HG03442 (cell line): Measurements from ENCODE around the gene CACNA1D.

ENCODE experiments used
- ATAC-seq: cut with Tn5 transposase; IDR thresholded peaks from one replicate; pipeline ENCODE4 v1.9.1; 2021; ENCODE audit warnings: mild to moderate bottlenecking, moderate library complexity; ENCODE audit not compliant: unreplicated experiment

CACNA1D gene

GRCh38 chr3:53525765-53526703 lies 31.6 kb downstream of the CACNA1D start:
- ATAC-seq: no peak

- ATAC-seq: no peak
Measured at GRCh38 chr3:53526704-53527055, 32.3 kb downstream of the CACNA1D start.

GRCh38 chr3:53530205-53530604 lies 35.8 kb downstream of the CACNA1D start:
- ATAC-seq: no peak

GRCh38 chr3:53531749-53532148 lies 37.3 kb downstream of the CACNA1D start:
- ATAC-seq: no peak

- ATAC-seq: no peak
Measured at GRCh38 chr3:53533472-53533871, 39.1 kb downstream of the CACNA1D start.

- ATAC-seq: no peak
Measured at GRCh38 chr3:53534216-53534615, 39.8 kb downstream of the CACNA1D start.

GRCh38 chr3:53534676-53535400 lies 40.4 kb downstream of the CACNA1D start:
- ATAC-seq: no peak

- no peak for ATAC-seq
Measured at GRCh38 chr3:53536282-53536681, 41.9 kb downstream of the CACNA1D start.

GRCh38 chr3:53544357-53544756 lies 49.9 kb downstream of the CACNA1D start:
- ATAC-seq: no peak

- no peak for ATAC-seq
Measured at GRCh38 chr3:53545310-53545995, 51.0 kb downstream of the CACNA1D start.

GRCh38 chr3:53545996-53546359 lies 51.6 kb downstream of the CACNA1D start:
- no peak for ATAC-seq

GRCh38 chr3:53547327-53547726 lies 52.9 kb downstream of the CACNA1D start:
- ATAC-seq: no peak

- no peak for ATAC-seq
Measured at GRCh38 chr3:53550005-53550620, 55.7 kb downstream of the CACNA1D start.

- ATAC-seq: no peak
Measured at GRCh38 chr3:53551324-53551723, 56.9 kb downstream of the CACNA1D start.

GRCh38 chr3:53552730-53553129 lies 58.3 kb downstream of the CACNA1D start:
- ATAC-seq: no peak

- ATAC-seq: no peak
Measured at GRCh38 chr3:53553200-53553599, 58.8 kb downstream of the CACNA1D start.

GRCh38 chr3:53554559-53555067 lies 60.2 kb downstream of the CACNA1D start:
- ATAC-seq: peak; percentile 80

- ATAC-seq: peak; percentile 64
Measured at GRCh38 chr3:53555068-53555588, 60.7 kb downstream of the CACNA1D start.

- ATAC-seq: no peak
Measured at GRCh38 chr3:53566461-53567145, 72.2 kb downstream of the CACNA1D start.

- ATAC-seq: no peak
Measured at GRCh38 chr3:53570081-53570480, 75.7 kb downstream of the CACNA1D start.
